ENCODE data around the gene COG5. TPM values are rescaled to one million over a fixed set of nuclear protein-coding genes. Genes with fewer than 3 reads are reported as not detected.

COG5 gene
- total RNA-seq, 2 experiments from 2014 or later = 40.9 to 60.2 TPM

GRCh38 chr7:107277331-107277730 lies 286.4 kb downstream of the COG5 start:
- no TSS peak for BruUV-seq (replicated peaks)
- no peak overlapping the region for H3K4me2 ChIP-seq (ENCODE audit: low read length)
- H3K4me1 ChIP-seq (ENCODE audit: insufficient read depth, low read length, poor library complexity, severe bottlenecking) = no peaks in the 10 kb centered on the region
- POLR2A ChIA-PET = interaction anchor here (0.5 to 1.5 kb wide), 4 partner anchors 24 to 120 kb away, joined by 3 to 4 read pairs (median 4); no protein-coding TSS in a partner anchor
- H3K27ac ChIP-seq (ENCODE audit: low read depth, low read length, poor library complexity, severe bottlenecking) = no peak overlapping the region
- no peak overlapping the region for H2AFZ ChIP-seq (ENCODE audit: low read length)
- no peak overlapping the region for H3K4me3 ChIP-seq (ENCODE audit: low read depth, low read length, poor library complexity, severe bottlenecking)
- intact Hi-C loops (cut with micrococcal nuclease; ENCODE audit: unreplicated experiment) = no loop called here
- H3K9me3 ChIP-seq (ENCODE audit: low read length) = no peaks in the 10 kb centered on the region
- H4K20me1 ChIP-seq (ENCODE audit: insufficient read depth, low read length) = no peaks in the 10 kb centered on the region
- H3K9me2 ChIP-seq (ENCODE audit: insufficient read depth, low read length) = no peaks in the 10 kb centered on the region
- CTCF ChIA-PET (ENCODE audit: unreplicated experiment) = no interaction called here
- H3K79me2 ChIP-seq (ENCODE audit: insufficient read depth, low read depth, low read length) = no peaks in the 10 kb centered on the region
- DNase-seq (ENCODE audit: low spot score) = no peak
- H3K36me3 ChIP-seq (ENCODE audit: insufficient read depth, low read length) = no peaks in the 10 kb centered on the region
- TF ChIP-seq CTCF (conservative IDR thresholded peaks at IDR 0.05; ENCODE audit: low read length) (no peak), EZH2phosphoT487 (IDR thresholded peaks at IDR 0.05; ENCODE audit: borderline replicate concordance, low read depth, low read length) (no peak)

- POLR2A ChIA-PET = interaction anchor here (0.6 to 1.5 kb wide), 3 partner anchors 50 to 895 kb away, joined by 3 to 4 read pairs (median 4); no protein-coding TSS in a partner anchor
Measured at GRCh38 chr7:107276220-107276827, 287.4 kb downstream of the COG5 start.

More at GRCh38 chr7:107276220-107276827, 287.4 kb downstream of the COG5 start:
- Histone ChIP-seq H2AFZ (ENCODE audit: low read length) (no peak overlapping the region), H3K4me1 (ENCODE audit: insufficient read depth, low read length, poor library complexity, severe bottlenecking) (no peaks in the 10 kb centered on the region), H3K4me2 (ENCODE audit: low read length) (no peak overlapping the region), H3K9me2 (ENCODE audit: insufficient read depth, low read length) (no peaks in the 10 kb centered on the region), H4K20me1 (ENCODE audit: insufficient read depth, low read length) (no peaks in the 10 kb centered on the region), H3K4me3 (ENCODE audit: low read depth, low read length, poor library complexity, severe bottlenecking) (no peak overlapping the region), H3K9me3 (ENCODE audit: low read length) (no peaks in the 10 kb centered on the region), H3K36me3 (ENCODE audit: insufficient read depth, low read length) (no peaks in the 10 kb centered on the region), H3K79me2 (ENCODE audit: insufficient read depth, low read depth, low read length) (no peaks in the 10 kb centered on the region), H3K27ac (ENCODE audit: low read depth, low read length, poor library complexity, severe bottlenecking) (no peak overlapping the region)
- TF ChIP-seq EZH2phosphoT487 (IDR thresholded peaks at IDR 0.05; ENCODE audit: borderline replicate concordance, low read depth, low read length) (no peak), CTCF (conservative IDR thresholded peaks at IDR 0.05; ENCODE audit: low read length) (no peak)
- CTCF ChIA-PET (ENCODE audit: unreplicated experiment) = interaction anchor here (0.8 kb wide), 1 partner anchor 14 kb away, joined by 3 read pairs; no protein-coding TSS in a partner anchor
- intact Hi-C loops (cut with micrococcal nuclease; ENCODE audit: unreplicated experiment) = no loop called here
- no TSS peak for BruUV-seq (replicated peaks)
- no peak for DNase-seq (ENCODE audit: low spot score)

All from OCI-LY7 (cell line).